Adrenal gland (tissue), 5 donors: ENCODE measurements around the gene FRMD8.

Experiments
- POLR2A ChIP-seq, 2 donors: fragments of 450-650 bp; IDR thresholded peaks; one replicate each; pipeline ENCODE4 v1.6.1; 2017; ENCODE audit warnings: antibody characterized with exemption in 2 of 2, mild to moderate bottlenecking in 2 of 2, moderate library complexity in 1 of 2
- TF ChIP-seq, protein P1 (sequence below), 6 experiments: fragments of 450-650 bp in 4 of 6; fragments of 200-600 bp in 2 of 6; sonication (generic) in 1 of 6; IDR thresholded peaks; 1 replicate in 5 of 6; 2 replicates in 1 of 6; pipeline versions ENCODE4 v1.5.1 to v1.8.0; 2016 to 2021; ENCODE audit warnings: antibody characterized with exemption in 6 of 6, mild to moderate bottlenecking in 2 of 6, moderate library complexity in 1 of 6
- donor health status: DM: no; HTN: no; CAD: no.

- TF ChIP-seq, protein P1, sequence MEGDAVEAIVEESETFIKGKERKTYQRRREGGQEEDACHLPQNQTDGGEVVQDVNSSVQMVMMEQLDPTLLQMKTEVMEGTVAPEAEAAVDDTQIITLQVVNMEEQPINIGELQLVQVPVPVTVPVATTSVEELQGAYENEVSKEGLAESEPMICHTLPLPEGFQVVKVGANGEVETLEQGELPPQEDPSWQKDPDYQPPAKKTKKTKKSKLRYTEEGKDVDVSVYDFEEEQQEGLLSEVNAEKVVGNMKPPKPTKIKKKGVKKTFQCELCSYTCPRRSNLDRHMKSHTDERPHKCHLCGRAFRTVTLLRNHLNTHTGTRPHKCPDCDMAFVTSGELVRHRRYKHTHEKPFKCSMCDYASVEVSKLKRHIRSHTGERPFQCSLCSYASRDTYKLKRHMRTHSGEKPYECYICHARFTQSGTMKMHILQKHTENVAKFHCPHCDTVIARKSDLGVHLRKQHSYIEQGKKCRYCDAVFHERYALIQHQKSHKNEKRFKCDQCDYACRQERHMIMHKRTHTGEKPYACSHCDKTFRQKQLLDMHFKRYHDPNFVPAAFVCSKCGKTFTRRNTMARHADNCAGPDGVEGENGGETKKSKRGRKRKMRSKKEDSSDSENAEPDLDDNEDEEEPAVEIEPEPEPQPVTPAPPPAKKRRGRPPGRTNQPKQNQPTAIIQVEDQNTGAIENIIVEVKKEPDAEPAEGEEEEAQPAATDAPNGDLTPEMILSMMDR (IDR thresholded peaks at IDR 0.05): no peak
- no peak for TF ChIP-seq POLR2A (IDR thresholded peaks at IDR 0.05)
Measured at GRCh38 chr11:65394125-65394536, 7.7 kb downstream of the FRMD8 start.
